Keratinocyte (primary cell): ENCODE results near the gene SCUBE1.

Source experiments
- EZH2 ChIP-seq: IDR thresholded peaks from one replicate; pipeline ENCODE4 v1.6.1; 2012; ENCODE audit warnings: inconsistent platforms, mild to moderate bottlenecking, low read length, moderate library complexity
- TF ChIP-seq, protein P1 (sequence below), 3 experiments: IDR thresholded peaks in 1 of 3; conservative IDR thresholded peaks in 1 of 3; optimal IDR thresholded peaks in 1 of 3; 2 replicates in 2 of 3; 3 replicates in 1 of 3; pipeline versions ENCODE3 to v1.5.1; 2011; ENCODE audit warnings: low read length in 3 of 3, mild to moderate bottlenecking in 3 of 3, moderate library complexity in 2 of 3, control low read depth in 1 of 3, inconsistent platforms in 1 of 3; ENCODE audit not compliant: insufficient read depth in 2 of 3; ENCODE audit errors: extremely low read depth in 1 of 3

DNA sequence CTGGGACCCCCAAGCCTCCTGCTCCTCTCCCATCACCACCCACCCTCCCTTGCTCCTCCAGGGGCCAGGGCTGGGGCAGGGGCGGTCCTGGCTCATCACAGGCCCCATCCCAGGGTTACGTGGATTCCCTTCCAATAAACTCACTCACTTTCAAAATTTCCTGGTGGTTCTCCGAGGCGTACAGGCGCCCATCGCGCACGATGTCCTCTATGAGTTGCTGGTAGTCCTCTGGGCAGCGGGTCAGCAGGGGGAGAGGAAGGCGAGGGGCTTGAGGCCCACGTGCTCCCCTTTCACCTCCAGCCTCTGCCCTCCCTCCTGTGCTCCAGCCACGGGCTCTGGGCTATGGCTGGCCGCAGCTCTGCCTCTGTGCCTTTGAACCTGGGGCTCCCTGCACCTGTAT, 135.8 kb downstream of the SCUBE1 start:
- TF ChIP-seq, protein P1, sequence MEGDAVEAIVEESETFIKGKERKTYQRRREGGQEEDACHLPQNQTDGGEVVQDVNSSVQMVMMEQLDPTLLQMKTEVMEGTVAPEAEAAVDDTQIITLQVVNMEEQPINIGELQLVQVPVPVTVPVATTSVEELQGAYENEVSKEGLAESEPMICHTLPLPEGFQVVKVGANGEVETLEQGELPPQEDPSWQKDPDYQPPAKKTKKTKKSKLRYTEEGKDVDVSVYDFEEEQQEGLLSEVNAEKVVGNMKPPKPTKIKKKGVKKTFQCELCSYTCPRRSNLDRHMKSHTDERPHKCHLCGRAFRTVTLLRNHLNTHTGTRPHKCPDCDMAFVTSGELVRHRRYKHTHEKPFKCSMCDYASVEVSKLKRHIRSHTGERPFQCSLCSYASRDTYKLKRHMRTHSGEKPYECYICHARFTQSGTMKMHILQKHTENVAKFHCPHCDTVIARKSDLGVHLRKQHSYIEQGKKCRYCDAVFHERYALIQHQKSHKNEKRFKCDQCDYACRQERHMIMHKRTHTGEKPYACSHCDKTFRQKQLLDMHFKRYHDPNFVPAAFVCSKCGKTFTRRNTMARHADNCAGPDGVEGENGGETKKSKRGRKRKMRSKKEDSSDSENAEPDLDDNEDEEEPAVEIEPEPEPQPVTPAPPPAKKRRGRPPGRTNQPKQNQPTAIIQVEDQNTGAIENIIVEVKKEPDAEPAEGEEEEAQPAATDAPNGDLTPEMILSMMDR (optimal IDR thresholded peaks at IDR 0.05 in 1 of 3, IDR thresholded peaks at IDR 0.05 in 1 of 3, conservative IDR thresholded peaks at IDR 0.05 in 1 of 3; ENCODE audit: extremely low read depth in 1 of 3, insufficient read depth in 2 of 3, low read length in 3 of 3) = no peak
- TF ChIP-seq EZH2 = no peak
